Body of pancreas (tissue), 4 donors: ENCODE measurements around the gene SLC51B.

ENCODE experiments used
- CTCF ChIP-seq, 7 experiments: fragments of 450-650 bp in 4 of 7; fragments of 200-600 bp in 3 of 7; sonication (generic) in 3 of 7; IDR thresholded peaks; one replicate each; pipeline ENCODE4 v1.5.1; 2016 to 2019; ENCODE audit warnings: antibody characterized with exemption in 7 of 7
- POLR2A ChIP-seq, 3 donors: fragments of 450-650 bp; IDR thresholded peaks; one replicate each; pipeline ENCODE4 v1.6.1; 2016; ENCODE audit warnings: antibody characterized with exemption in 3 of 3, mild to moderate bottlenecking in 2 of 3

DNA sequence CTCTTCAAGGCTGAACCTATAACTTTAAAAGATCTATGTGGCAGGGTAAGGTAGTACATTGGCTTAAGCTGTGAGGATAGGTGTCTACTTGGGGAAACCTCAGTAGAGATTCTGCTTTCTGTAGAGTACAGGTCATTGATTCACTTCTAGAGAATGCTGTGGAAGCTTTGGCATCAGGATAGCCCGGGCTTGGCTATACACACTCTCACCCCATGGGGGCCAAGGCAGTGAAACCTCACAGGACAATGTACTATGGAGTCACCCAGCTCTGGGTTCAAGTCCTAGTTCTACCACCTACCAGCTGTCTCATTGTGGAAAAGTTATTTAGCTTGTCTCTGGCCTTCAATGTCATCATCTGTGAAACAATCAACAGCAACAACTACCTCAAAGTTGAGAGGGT is 24.8 kb upstream of the SLC51B start:
- TF ChIP-seq CTCF (IDR thresholded peaks at IDR 0.05) (no peak), POLR2A (IDR thresholded peaks at IDR 0.05) (no peak)
